ENCODE data around the gene ASPRV1.

ASPRV1 gene

GRCh38 chr2:69992310-69993047 lies 31.0 kb upstream of the ASPRV1 start:
- H3K4me3 ChIP-seq (ENCODE audit: low read length), result no peak overlapping the region
- DNase-seq (ENCODE audit: low read depth, low spot score), result no peak

DNA sequence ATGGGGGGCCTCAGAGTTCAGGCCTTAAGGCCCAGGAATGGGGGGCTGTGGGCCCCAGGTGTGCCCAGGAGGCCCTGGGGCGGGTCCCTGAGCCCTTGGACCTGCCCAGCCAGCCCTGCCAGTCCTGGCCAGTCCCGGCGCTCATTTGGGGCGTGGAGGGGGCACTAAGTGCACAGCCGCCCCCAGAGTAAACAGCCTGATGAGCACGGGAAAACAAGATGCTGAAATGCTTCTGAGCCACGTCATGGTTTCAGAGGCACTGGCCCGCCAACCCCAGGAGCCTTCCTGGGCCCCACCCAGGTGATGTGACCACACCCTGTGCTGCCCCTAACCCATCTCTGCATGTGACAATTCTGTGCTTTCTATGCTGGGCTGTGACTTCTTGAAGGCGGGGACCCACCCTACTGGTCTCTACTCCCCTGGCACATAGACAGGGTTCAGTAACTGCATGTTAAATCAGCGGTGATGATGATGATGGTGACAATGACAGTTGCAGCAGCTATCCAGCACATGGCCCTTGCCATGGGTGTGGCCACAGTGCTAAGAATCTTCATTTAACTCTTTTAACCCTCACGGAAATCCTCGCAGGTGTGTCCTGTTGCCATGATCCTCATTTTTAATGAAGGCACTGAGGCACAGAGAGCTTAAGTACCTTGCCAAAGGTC lies 28.1 kb upstream of the ASPRV1 start:
- no peak overlapping the region for H3K4me3 ChIP-seq (ENCODE audit: low read length)
- DNase-seq (ENCODE audit: low read depth, low spot score), result no peak

- no peak overlapping the region for H3K4me3 ChIP-seq (ENCODE audit: low read length)
- no peak for DNase-seq (ENCODE audit: low read depth, low spot score)
Observed at GRCh38 chr2:69989009-69989408, 27.6 kb upstream of the ASPRV1 start.

GRCh38 chr2:69988086-69988635 lies 26.7 kb upstream of the ASPRV1 start:
- DNase-seq (ENCODE audit: low read depth, low spot score), result no peak
- H3K4me3 ChIP-seq (ENCODE audit: low read length), result no peak overlapping the region

DNA sequence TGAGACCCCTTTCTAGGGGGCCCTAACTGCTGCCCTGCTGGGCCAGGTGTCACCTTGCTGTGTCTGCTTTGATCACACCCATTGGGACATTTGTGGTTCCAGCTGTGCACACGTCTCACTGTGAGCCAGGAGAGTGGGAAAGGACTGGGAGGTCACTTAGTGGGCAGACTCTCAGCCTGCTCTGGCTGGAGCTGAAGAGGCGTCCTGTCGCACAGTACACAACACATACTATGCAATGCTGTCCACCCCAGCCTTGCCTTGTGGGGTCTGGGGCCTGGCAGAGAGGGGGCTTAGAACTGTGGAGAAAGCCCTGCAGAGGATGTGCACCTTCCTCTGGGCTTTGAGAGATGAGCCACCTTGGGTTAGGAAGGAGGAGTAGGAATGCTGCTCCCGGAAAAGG lies 25.3 kb upstream of the ASPRV1 start:
- DNase-seq (ENCODE audit: low read depth, low spot score), result no peak
- no peak overlapping the region for H3K4me3 ChIP-seq (ENCODE audit: low read length)

DNA sequence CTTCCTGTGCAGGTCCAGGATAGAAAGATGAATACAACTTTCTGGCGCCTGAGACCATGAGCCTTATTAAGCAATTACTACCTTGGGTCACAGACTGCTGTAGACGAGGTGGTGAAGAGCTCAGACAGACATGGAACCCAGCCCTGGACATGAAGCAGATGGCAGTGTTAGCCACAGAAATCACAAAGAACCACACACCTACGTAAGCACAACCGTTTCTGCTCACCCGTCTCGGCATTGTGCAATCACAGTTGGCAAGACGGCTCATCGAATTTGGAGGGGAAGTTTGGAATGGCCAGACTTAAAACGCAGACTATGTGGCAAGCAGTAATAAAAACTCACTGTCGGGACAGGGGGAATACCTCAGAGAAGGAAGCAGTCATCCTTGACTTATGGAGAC lies 24.3 kb upstream of the ASPRV1 start:
- no peak for DNase-seq (ENCODE audit: low read depth, low spot score)
- H3K4me3 ChIP-seq (ENCODE audit: low read length), result no peak overlapping the region

DNA sequence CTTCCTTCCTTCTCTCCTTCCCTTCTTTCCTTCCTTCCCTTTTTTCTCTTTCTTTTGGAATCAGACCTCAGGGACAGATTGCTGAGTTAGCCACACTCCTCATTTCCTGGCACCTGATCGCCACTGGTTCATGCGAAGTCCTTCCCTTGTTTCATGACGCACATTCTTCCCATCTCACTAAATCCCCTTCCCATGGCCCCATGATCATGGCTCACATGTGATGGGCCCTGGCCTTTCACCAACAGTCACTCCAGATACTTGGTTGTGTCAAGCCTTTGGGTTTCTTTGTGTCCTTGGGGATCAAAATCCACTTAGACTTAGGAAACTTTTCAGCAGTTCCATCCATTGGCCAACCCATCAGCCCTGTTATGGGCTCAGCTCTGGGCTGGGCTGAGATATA lies 23.8 kb upstream of the ASPRV1 start:
- no peak overlapping the region for H3K4me3 ChIP-seq (ENCODE audit: low read length)
- no peak for DNase-seq (ENCODE audit: low read depth, low spot score)

DNA sequence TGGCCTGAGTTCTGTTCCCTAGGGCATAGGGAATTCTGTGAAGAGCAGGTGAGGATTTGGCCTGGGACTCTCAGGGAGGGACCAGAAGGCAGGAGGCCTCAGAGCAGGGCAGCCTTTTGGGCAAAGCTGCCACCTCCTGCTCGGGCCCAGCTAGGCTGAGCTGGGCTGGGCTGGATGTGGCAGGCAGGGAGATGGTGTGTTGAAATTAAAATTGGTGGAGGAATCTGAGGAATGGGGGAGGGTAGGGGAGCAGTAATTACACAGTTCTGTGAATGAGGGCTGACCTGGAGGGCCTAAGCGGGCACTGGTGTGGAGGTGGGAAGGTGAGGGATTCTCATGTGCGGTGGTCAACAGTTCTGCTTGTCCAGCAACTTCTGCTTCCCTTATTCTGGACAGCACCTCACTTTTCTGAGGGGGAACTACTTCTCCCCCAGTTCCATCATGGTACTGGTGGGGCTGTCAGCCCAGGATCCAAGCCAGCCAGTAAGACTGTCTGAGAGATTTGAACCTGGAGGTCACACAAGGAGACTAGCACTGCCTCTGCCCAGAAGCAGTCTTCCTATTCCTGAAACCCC lies 22.0 kb upstream of the ASPRV1 start:
- H3K4me3 ChIP-seq (ENCODE audit: low read length), result no peak overlapping the region
- no peak for DNase-seq (ENCODE audit: low read depth, low spot score)

DNA sequence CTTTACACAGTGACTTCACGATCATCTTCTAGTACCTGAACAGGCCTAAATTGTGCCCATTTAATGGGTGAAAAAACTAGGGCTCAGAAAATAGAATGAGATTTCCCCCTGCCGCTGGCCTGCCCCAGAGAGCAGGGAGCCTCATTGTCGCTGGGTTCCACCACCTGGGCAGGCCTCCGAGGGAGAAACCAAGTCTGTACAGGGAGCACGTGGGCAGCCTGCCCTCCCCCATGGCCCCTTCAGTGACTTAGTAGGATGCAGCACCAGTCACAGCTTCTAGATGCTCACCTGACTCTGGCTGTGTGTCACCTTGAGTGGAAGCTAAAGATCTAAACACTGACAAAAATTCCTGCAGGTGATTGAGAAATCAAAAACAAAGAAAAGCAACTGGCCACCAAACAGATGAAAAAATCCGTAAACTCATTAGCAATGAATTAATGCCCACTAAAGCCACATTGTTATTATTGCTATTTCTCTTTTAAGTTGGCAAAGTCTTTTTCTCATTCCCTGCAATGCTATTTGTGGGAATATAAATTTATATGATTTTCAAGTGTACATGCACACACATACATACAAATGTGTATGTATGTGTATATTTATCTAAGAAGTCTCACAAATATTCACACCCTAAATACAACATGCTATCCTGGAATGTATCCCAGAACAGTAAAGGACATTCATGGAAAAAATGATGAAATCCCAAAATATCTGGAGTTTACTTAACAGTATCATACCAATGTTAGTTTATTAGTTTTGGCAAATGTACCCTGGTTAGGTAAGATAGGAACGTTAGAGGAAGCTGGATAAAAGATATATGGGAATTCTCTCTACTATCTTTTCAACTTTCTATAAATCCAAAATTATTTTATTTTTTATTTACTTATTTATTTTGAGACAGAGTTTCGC lies 18.7 kb upstream of the ASPRV1 start:
- no peak overlapping the region for H3K4me3 ChIP-seq (ENCODE audit: low read length)
- DNase-seq (ENCODE audit: low read depth, low spot score), result no peak

DNA sequence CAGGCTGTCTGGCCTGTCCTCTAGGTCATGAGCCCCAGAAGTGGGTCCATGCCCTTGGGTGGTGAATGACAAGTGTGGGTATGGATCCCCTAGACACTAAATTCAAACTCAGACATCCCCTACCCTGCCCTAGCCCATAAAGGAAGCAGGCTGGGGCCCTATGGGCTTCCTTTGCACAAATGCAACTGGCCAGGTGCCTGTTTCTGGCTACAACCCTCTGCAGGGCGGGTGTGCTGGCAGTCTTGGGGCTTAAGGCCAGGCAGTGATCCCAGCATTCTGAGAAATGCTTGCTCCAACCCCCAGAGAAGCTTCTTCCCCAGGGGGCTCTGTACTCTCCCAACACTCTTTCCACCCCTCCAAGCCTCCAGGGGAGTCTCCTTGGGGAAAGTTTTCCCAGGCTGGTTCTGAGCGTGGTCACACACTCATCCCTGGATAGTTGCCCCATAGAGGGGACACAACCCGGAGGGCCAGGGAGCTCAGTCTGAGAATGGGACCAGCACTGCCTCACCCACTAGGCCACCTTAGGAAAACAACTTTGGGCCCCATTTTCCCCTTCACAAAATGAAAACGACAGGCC lies 16.6 kb upstream of the ASPRV1 start:
- DNase-seq (ENCODE audit: low read depth, low spot score), result no peak
- no peak overlapping the region for H3K4me3 ChIP-seq (ENCODE audit: low read length)

- no peak overlapping the region for H3K4me3 ChIP-seq (ENCODE audit: low read length)
- DNase-seq (ENCODE audit: low read depth, low spot score), result no peak
Observed at GRCh38 chr2:69977186-69977585, 15.8 kb upstream of the ASPRV1 start.

DNA sequence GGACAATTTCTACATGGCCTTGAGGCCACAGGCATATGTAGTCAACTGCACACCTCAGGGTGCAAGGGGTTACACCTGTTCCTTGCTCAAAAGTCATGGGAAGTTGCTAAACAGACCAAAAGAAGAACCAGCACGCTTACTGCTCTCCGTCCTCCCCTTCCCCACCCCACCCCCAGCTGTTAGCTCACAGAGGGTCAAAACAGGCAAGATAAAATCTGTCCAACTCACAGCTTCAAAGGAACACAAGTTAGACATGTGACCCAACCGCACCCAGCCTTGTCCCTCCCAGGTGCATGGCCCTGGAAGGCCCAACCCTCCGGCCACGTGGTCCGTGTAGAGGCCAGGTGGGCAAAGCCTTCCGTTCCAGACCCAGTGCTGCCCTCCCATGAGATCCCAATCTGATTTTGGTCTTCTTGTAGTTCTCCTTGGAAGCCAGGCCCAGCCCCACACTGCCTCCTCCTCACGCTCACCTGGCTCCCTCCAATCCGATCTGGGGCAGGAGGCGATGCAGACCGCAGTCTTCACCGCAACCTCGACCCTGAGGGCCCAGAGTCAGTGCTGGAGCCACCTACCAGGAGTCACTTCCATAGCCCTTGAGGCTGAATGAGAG lies 14.5 kb upstream of the ASPRV1 start:
- no peak overlapping the region for H3K4me3 ChIP-seq (ENCODE audit: low read length)
- no peak for DNase-seq (ENCODE audit: low read depth, low spot score)

DNA sequence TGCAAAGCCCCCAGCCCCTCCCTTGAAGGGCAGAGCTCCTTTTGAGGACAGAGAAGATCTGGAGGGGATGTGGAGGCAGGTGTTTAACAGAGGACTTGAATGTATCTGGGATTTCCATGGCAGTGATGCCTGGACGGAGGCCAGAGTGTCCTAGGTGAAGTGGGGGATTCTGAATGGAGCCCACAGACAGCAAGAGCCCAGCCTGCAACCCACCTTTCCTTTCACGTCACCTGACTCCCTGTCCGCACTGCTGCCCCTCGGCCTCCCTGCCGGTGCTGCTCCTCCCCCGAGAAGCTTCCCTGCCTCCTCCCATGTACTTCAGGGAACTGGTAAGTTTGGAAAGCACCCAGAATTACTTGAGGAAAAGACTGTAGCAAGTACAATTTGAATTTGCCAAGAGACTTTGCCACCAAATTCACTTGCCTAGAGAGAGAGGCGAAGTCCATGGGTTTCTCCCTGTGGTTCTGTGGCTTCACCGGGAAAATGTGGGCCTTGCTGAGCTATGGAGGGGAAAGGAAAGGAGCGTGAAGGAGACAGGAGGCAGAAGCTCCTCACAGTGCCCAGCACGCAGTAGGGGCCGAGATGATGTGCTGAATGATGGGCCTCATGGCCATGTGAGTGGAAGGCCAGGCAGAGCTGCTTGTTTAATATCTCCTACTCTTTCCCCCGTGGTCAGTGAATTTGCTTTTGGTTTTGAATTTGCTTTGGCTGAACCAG lies 13.9 kb upstream of the ASPRV1 start:
- DNase-seq (ENCODE audit: low read depth, low spot score), result no peak
- H3K4me3 ChIP-seq (ENCODE audit: low read length), result no peak overlapping the region

GRCh38 chr2:69973335-69973735 lies 11.9 kb upstream of the ASPRV1 start:
- no peak overlapping the region for H3K4me3 ChIP-seq (ENCODE audit: low read length)
- no peak for DNase-seq (ENCODE audit: low read depth, low spot score)

- H3K4me3 ChIP-seq (ENCODE audit: low read length), result no peak overlapping the region
Observed at GRCh38 chr2:69972822-69973221, 11.4 kb upstream of the ASPRV1 start.

GRCh38 chr2:69969991-69970390 lies 8.6 kb upstream of the ASPRV1 start:
- H3K4me3 ChIP-seq (ENCODE audit: low read length), result no peak overlapping the region
- DNase-seq (ENCODE audit: low read depth, low spot score), result no peak

More at GRCh38 chr2:69972822-69973221, 11.4 kb upstream of the ASPRV1 start:
- no peak for DNase-seq (ENCODE audit: low read depth, low spot score)

GRCh38 chr2:69969126-69969983 lies 7.9 kb upstream of the ASPRV1 start:
- H3K4me3 ChIP-seq (ENCODE audit: low read length), result no peak overlapping the region
- DNase-seq (ENCODE audit: low read depth, low spot score), result no peak

Measured in Jurkat, Clone E6-1 (cell line).